HPDE6-E6E7 (cell line): ENCODE results near the gene NSRP1.
"Not testable (repeated sequence)": the region's sequence is repeated elsewhere in the genome, so short reads cannot be mapped to it uniquely, and the experiment has no call there.

Experiments used
- DNase-seq: peaks from one replicate; pipeline ENCODE4 v3.0.0; 2011; ENCODE audit warnings: missing footprints; ENCODE audit errors: extremely low spot score

The NSRP1 gene

GRCh38 chr17:30118635-30119034 lies 2.0 kb downstream of the NSRP1 start:
- DNase-seq: not testable (repeated sequence)

- DNase-seq: no peak
These were observed 7.7 kb downstream of the NSRP1 start for GRCh38 chr17:30124273-30124796.

- DNase-seq: no peak
These were observed 13.5 kb downstream of the NSRP1 start for GRCh38 chr17:30130121-30130520.

- no peak for DNase-seq
These were observed 16.0 kb downstream of the NSRP1 start for GRCh38 chr17:30132615-30133014.

GRCh38 chr17:30133197-30133596 lies 16.6 kb downstream of the NSRP1 start:
- DNase-seq: no peak

- no peak for DNase-seq
These were observed 17.9 kb downstream of the NSRP1 start for GRCh38 chr17:30134551-30134950.

GRCh38 chr17:30137158-30137557 lies 20.5 kb downstream of the NSRP1 start:
- no peak for DNase-seq

- DNase-seq: not testable (repeated sequence)
These were observed 31.2 kb downstream of the NSRP1 start for GRCh38 chr17:30147860-30148259.

GRCh38 chr17:30148376-30148775 lies 31.8 kb downstream of the NSRP1 start:
- DNase-seq: no peak

- DNase-seq: no peak
These were observed 34.9 kb downstream of the NSRP1 start for GRCh38 chr17:30151471-30151870.

- no peak for DNase-seq
These were observed 36.8 kb downstream of the NSRP1 start for GRCh38 chr17:30153463-30153862.

GRCh38 chr17:30155389-30155788 lies 38.8 kb downstream of the NSRP1 start:
- DNase-seq: no peak

- DNase-seq: no peak
These were observed 42.4 kb downstream of the NSRP1 start for GRCh38 chr17:30158896-30159625.

GRCh38 chr17:30160419-30161172 lies 44.0 kb downstream of the NSRP1 start:
- no peak for DNase-seq

GRCh38 chr17:30161601-30162000 lies 45.0 kb downstream of the NSRP1 start:
- no peak for DNase-seq

- no peak for DNase-seq
These were observed 47.9 kb downstream of the NSRP1 start for GRCh38 chr17:30164531-30164930.

- DNase-seq: no peak
These were observed 48.5 kb downstream of the NSRP1 start for GRCh38 chr17:30165147-30165546.

- DNase-seq: no peak
These were observed 49.3 kb downstream of the NSRP1 start for GRCh38 chr17:30165960-30166359.

- no peak for DNase-seq
These were observed 53.9 kb downstream of the NSRP1 start for GRCh38 chr17:30170415-30170987.

GRCh38 chr17:30172560-30172959 lies 55.9 kb downstream of the NSRP1 start:
- DNase-seq: no peak

- DNase-seq: no peak
These were observed 57.0 kb downstream of the NSRP1 start for GRCh38 chr17:30173649-30174048.

- no peak for DNase-seq
These were observed 57.9 kb downstream of the NSRP1 start for GRCh38 chr17:30174556-30174955.

GRCh38 chr17:30176855-30177254 lies 60.2 kb downstream of the NSRP1 start:
- no peak for DNase-seq
